Naive thymus-derived CD4-positive, alpha-beta T cell (primary cell): Measurements from ENCODE around the gene SPTBN4. TPM values are rescaled to one million over a fixed set of nuclear protein-coding genes. Genes with fewer than 3 reads are reported as not detected.

ENCODE experiments used
- ATAC-seq: fragments of 150-1000 bp; cut with Tn5 transposase; 2 replicates; pipeline ENCODE4 v1.10.0; 2021; ENCODE audit warnings: mild to moderate bottlenecking, moderate library complexity
- CTCF ChIA-PET: fragments of 350-600 bp; sonication (Branson Sonifier 250); formaldehyde crosslinking; loops from one replicate; lab custom pipeline; 2021; ENCODE audit warnings: antibody characterized with exemption; lab: Charles Lee
- POLR2A ChIA-PET: fragments of 350-600 bp; sonication (Branson Sonifier 250); formaldehyde crosslinking; loops from one replicate; lab custom pipeline; 2021; ENCODE audit warnings: antibody characterized with exemption, inconsistent platforms; lab: Charles Lee
- DNase-seq, 9 donors: peaks; one replicate each; pipeline versions ENCODE4 v3.0.0 to v3.0.0-alpha.2; 2020 to 2022; ENCODE audit warnings: mixed read lengths in 1 of 9
- H3K27ac ChIP-seq: one replicate; pipeline ENCODE4 v1.7.0; 2013; ENCODE audit warnings: mild to moderate bottlenecking, low read depth, low read length, moderate library complexity
- H3K27me3 ChIP-seq, 2 donors: one replicate each; pipeline ENCODE4 v1.7.0; 2013; ENCODE audit warnings: low read length in 2 of 2, mild to moderate bottlenecking in 2 of 2, moderate library complexity in 2 of 2; ENCODE audit not compliant: control insufficient read depth in 2 of 2, insufficient read depth in 2 of 2
- H3K36me3 ChIP-seq, 3 experiments: 1 replicate in 2 of 3; 2 replicates in 1 of 3; pipeline ENCODE4 v1.7.0; 2013; ENCODE audit warnings: low read length in 3 of 3, mild to moderate bottlenecking in 3 of 3, moderate library complexity in 1 of 3; ENCODE audit not compliant: insufficient read depth in 3 of 3, control insufficient read depth in 2 of 3
- H3K4me1 ChIP-seq, 2 donors: one replicate each; pipeline ENCODE4 v1.7.0; 2013; ENCODE audit warnings: low read length in 2 of 2, mild to moderate bottlenecking in 2 of 2, moderate library complexity in 1 of 2; ENCODE audit not compliant: control insufficient read depth in 2 of 2, insufficient read depth in 2 of 2
- H3K4me3 ChIP-seq: 2 replicates; pipeline ENCODE4 v1.7.0; 2013; ENCODE audit warnings: mild to moderate bottlenecking, low read length
- H3K9me3 ChIP-seq, 3 experiments: 1 replicate in 2 of 3; 2 replicates in 1 of 3; pipeline ENCODE4 v1.7.0; 2013; ENCODE audit warnings: low read length in 3 of 3; ENCODE audit not compliant: control insufficient read depth in 2 of 3
- H3K27ac Mint-ChIP-seq, 9 donors: one replicate each; pipeline ENCODE4 v1.8.0; 2020 to 2022; ENCODE audit warnings: mixed read lengths in 9 of 9, mild to moderate bottlenecking in 8 of 9, moderate library complexity in 5 of 9, inconsistent platforms in 2 of 9
- H3K27me3 Mint-ChIP-seq, 5 donors: one replicate each; pipeline ENCODE4 v1.8.0; 2021 to 2022; ENCODE audit warnings: mixed read lengths in 5 of 5, mild to moderate bottlenecking in 1 of 5
- H3K36me3 Mint-ChIP-seq, 5 donors: one replicate each; pipeline ENCODE4 v1.8.0; 2020 to 2022; ENCODE audit warnings: mixed read lengths in 5 of 5, mild to moderate bottlenecking in 3 of 5, inconsistent platforms in 1 of 5
- H3K4me1 Mint-ChIP-seq, 7 donors: one replicate each; pipeline ENCODE4 v1.8.0; 2020 to 2022; ENCODE audit warnings: mixed read lengths in 7 of 7, mild to moderate bottlenecking in 3 of 7, inconsistent platforms in 1 of 7
- H3K4me3 Mint-ChIP-seq, 10 donors: one replicate each; pipeline ENCODE4 v1.8.0; 2020 to 2022; ENCODE audit warnings: mild to moderate bottlenecking in 10 of 10, mixed read lengths in 10 of 10, moderate library complexity in 6 of 10, inconsistent platforms in 2 of 10
- H3K9me3 Mint-ChIP-seq, 11 donors: one replicate each; pipeline ENCODE4 v1.8.0; 2020 to 2022; ENCODE audit warnings: mixed read lengths in 11 of 11, mild to moderate bottlenecking in 4 of 11, inconsistent platforms in 1 of 11, moderate library complexity in 1 of 11
- intact Hi-C, 2 donors: fragments of 100-400 bp; cut with micrococcal nuclease; formaldehyde crosslinking; loops; one replicate each; pipeline ENCODE4 v1.15.1; 2023
- polyA plus RNA-seq, 2 donors: library from polyadenylated mRNA; unstranded; fragments of 300-500 nt; fragmentation: Illumina TruSeq; gene quantifications; one replicate each; pipeline ENCODE4 v1.2.3, GENCODE V29; 2021
- total RNA-seq, 6 experiments: library from RNA in 5 of 6; stranded (reverse) in 5 of 6; gene quantifications; 1 replicate in 5 of 6; 2 replicates in 1 of 6; pipeline ENCODE4 v1.2.3 and lab custom pipeline; 2021 to 2026

The SPTBN4 gene
- total and polyA plus RNA-seq, 7 experiments from 2014 or later, result 0.20 to 1.5 (median 0.66) TPM; not detected in 1

DNA sequence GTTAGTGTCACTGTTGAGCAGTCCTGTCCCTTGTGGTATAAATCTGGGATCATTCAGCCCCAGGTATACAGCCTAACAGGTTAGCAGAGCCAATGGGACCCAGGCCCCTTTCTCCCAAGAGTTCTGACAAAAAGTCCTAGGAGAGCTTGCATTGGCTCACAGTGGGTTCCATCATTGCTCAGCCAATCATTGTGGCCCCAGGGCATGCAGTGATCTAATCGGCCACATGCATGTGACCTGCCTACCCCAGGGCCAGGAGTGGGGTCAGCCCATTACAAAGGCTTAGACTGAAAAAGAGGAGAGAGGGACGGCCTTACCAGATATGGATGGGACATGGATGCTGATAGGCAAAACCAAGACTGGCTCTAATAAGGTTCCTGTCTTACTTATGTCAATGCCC, 41.1 kb downstream of the SPTBN4 start:
- Mint-ChIP-seq H3K4me1 (peaks cover 3 to 21% (median 10%) of the 10 kb centered on the region in 7 donors), H3K27me3 (peaks cover 17 to 47% (median 27%) of the 10 kb centered on the region in 5 donors), H3K4me3 (no peak overlapping the region), H3K36me3 (peaks cover 0 to 5% (median 0%) of the 10 kb centered on the region in 5 donors), H3K27ac (no peak overlapping the region), H3K9me3 (peaks cover 0 to 3% (median 0%) of the 10 kb centered on the region in 11 donors)
- DNase-seq, result no peak
- H3K27me3 ChIP-seq, result no peaks in the 10 kb centered on the region
- ATAC-seq, result no peak
- no peak overlapping the region for H3K27ac ChIP-seq
- no peaks in the 10 kb centered on the region for H3K36me3 ChIP-seq
- H3K4me3 ChIP-seq, result no peak overlapping the region
- intact Hi-C loops, result no loop called here
- POLR2A ChIA-PET, result no interaction called here
- H3K4me1 ChIP-seq, result no peaks in the 10 kb centered on the region
- CTCF ChIA-PET, result no interaction called here
- H3K9me3 ChIP-seq, result no peaks in the 10 kb centered on the region

DNA sequence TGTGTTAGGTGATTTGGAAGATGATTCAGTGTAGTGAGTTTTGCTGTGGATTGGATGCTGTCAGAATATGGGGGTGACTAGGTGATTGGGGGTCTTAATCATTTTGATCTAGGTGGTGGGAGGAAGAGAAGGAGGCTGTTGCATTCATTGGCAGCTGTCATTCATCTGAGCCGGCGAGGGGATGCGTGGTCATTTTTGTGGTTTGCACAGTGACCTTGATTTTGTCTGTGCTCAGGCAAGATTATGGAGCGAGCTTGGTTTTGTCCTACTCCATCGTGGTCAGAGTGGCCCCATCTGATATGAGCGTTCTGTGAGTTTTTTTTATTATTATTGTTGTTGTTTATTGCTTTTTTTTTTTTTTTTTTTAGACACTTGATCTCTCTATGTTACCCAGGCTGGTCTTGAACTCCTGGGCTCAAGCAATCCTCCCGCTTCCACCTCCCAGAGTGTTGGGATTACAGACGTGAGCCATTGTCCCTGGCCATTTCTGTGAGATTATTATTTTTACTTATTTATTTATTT, 42.0 kb downstream of the SPTBN4 start:
- Mint-ChIP-seq H3K4me1 (peaks cover 3 to 25% (median 13%) of the 10 kb centered on the region in 7 donors), H3K27me3 (peaks cover 20 to 48% (median 31%) of the 10 kb centered on the region in 5 donors), H3K36me3 (peaks cover 0 to 7% (median 0%) of the 10 kb centered on the region in 5 donors), H3K27ac (no peak overlapping the region), H3K9me3 (peaks cover 0 to 3% (median 0%) of the 10 kb centered on the region in 11 donors), H3K4me3 (no peak overlapping the region)
- H3K27me3 ChIP-seq, result no peaks in the 10 kb centered on the region
- no peak for ATAC-seq
- no peaks in the 10 kb centered on the region for H3K36me3 ChIP-seq
- H3K9me3 ChIP-seq, result no peaks in the 10 kb centered on the region
- CTCF ChIA-PET, result no interaction called here
- H3K4me1 ChIP-seq, result no peaks in the 10 kb centered on the region
- POLR2A ChIA-PET, result no interaction called here
- no peak overlapping the region for H3K27ac ChIP-seq
- H3K4me3 ChIP-seq, result no peak overlapping the region
- no peak for DNase-seq
- intact Hi-C loops, result no loop called here

- CTCF ChIA-PET, result no interaction called here
- Mint-ChIP-seq H3K27me3 (peaks cover 29 to 51% (median 41%) of the 10 kb centered on the region in 5 donors), H3K36me3 (peaks cover 0 to 16% (median 0%) of the 10 kb centered on the region in 5 donors), H3K4me3 (no peak overlapping the region), H3K27ac (no peak overlapping the region), H3K9me3 (peaks cover 0 to 2% (median 0%) of the 10 kb centered on the region in 11 donors), H3K4me1 (peaks cover 3 to 15% (median 13%) of the 10 kb centered on the region in 7 donors)
- Histone ChIP-seq H3K27me3 (no peaks in the 10 kb centered on the region), H3K4me3 (no peak overlapping the region), H3K27ac (no peak overlapping the region), H3K9me3 (no peaks in the 10 kb centered on the region), H3K36me3 (no peaks in the 10 kb centered on the region), H3K4me1 (no peaks in the 10 kb centered on the region)
- no peak for ATAC-seq
- POLR2A ChIA-PET, result no interaction called here
- intact Hi-C loops, result no loop called here
- DNase-seq, result no peak
Observed at GRCh38 chr19:40510526-40511115, 43.8 kb downstream of the SPTBN4 start.

DNA sequence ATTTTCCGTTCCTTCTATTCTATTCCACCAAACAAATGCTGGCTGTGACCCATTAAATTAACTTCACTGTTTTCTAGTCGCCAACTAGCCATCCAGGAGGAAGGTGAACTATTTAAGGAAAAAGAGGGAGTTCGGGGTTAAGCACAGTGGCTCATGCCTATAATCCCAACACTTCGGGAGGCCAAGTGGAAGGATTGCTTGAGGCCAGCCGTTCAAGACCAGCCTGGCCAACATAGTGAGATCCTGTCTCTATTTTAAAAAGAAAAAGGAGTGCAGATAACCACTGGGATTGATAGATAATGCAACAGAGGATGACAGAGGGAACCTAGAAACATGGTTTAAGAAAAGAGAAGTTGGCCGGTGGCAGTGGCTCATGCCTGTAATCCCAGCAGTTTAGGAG, 44.7 kb downstream of the SPTBN4 start:
- CTCF ChIA-PET, result no interaction called here
- intact Hi-C loops, result no loop called here
- POLR2A ChIA-PET, result no interaction called here
- Mint-ChIP-seq H3K4me3 (peak overlapping the region in 1 of 10 donors; percentile 23), H3K4me1 (peaks cover 3 to 15% (median 13%) of the 10 kb centered on the region in 7 donors), H3K27ac (no peak overlapping the region), H3K9me3 (peaks cover 0 to 2% (median 0%) of the 10 kb centered on the region in 11 donors), H3K36me3 (peaks cover 0 to 16% (median 0%) of the 10 kb centered on the region in 5 donors), H3K27me3 (peaks cover 29 to 48% (median 41%) of the 10 kb centered on the region in 5 donors)
- ATAC-seq, result no peak
- Histone ChIP-seq H3K36me3 (no peaks in the 10 kb centered on the region), H3K27ac (no peak overlapping the region), H3K9me3 (no peaks in the 10 kb centered on the region), H3K4me3 (no peak overlapping the region), H3K27me3 (no peaks in the 10 kb centered on the region), H3K4me1 (no peaks in the 10 kb centered on the region)
- DNase-seq, result no peak

- Histone ChIP-seq H3K36me3 (no peaks in the 10 kb centered on the region), H3K9me3 (no peaks in the 10 kb centered on the region), H3K4me3 (no peak overlapping the region), H3K27me3 (no peaks in the 10 kb centered on the region), H3K27ac (no peak overlapping the region), H3K4me1 (no peaks in the 10 kb centered on the region)
- Mint-ChIP-seq H3K27me3 (peaks cover 29 to 52% (median 46%) of the 10 kb centered on the region in 5 donors), H3K36me3 (peaks cover 0 to 16% (median 0%) of the 10 kb centered on the region in 5 donors), H3K9me3 (peaks cover 0 to 2% (median 0%) of the 10 kb centered on the region in 11 donors), H3K27ac (no peak overlapping the region), H3K4me1 (peaks cover 3 to 15% (median 13%) of the 10 kb centered on the region in 7 donors), H3K4me3 (peak overlapping the region; percentile 15 to 73 (median 42))
- DNase-seq (no peak), ATAC-seq (no peak)
- ChIA-PET POLR2A (no interaction called here), CTCF (no interaction called here)
- intact Hi-C loops, result no loop called here
Observed at GRCh38 chr19:40512110-40512472, 45.3 kb downstream of the SPTBN4 start.

DNA sequence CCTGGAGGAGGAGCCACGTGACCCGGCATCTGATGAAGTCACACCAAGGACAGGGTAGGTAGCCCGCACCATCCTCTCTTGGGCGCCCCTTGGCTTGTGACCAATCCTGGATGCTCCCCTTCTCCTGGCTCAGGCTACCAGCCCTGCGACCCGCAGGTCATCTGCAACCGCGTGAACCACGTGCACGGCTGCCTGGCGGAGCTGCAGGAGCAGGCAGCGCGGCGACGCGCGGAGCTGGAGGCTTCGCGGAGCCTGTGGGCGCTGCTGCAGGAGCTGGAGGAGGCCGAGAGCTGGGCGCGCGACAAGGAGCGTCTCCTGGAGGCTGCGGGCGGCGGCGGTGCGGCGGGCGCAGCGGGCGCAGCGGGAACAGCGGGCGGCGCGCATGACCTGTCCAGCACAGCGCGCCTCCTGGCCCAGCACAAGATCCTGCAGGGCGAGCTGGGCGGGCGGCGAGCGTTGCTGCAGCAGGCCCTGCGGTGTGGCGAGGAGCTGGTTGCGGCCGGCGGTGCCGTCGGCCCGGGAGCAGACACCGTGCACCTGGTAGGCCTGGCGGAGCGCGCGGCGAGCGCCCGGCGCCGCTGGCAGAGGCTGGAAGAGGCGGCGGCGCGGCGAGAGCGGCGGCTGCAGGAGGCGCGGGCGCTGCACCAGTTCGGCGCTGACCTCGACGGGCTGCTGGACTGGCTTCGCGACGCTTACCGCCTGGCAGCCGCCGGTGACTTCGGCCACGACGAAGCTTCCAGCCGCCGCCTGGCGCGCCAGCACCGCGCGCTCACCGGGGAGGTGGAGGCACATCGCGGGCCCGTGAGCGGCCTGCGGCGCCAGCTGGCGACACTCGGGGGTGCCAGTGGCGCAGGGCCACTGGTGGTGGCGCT, 45.9 kb downstream of the SPTBN4 start:
- peak overlapping the region in 8 of 10 donors; percentile 15 to 73 (median 44) for H3K4me3 Mint-ChIP-seq

More for the DNA sequence above, 45.9 kb downstream of the SPTBN4 start:
- peak; percentile 18 for ATAC-seq
- Histone ChIP-seq H3K4me3 (no peak overlapping the region), H3K36me3 (no peaks in the 10 kb centered on the region), H3K4me1 (no peaks in the 10 kb centered on the region), H3K27me3 (no peaks in the 10 kb centered on the region), H3K9me3 (no peaks in the 10 kb centered on the region), H3K27ac (no peak overlapping the region)
- H3K27ac Mint-ChIP-seq, result no peak overlapping the region
- peaks cover 0 to 16% (median 0%) of the 10 kb centered on the region in 5 donors for H3K36me3 Mint-ChIP-seq
- intact Hi-C loops, result no loop called here
- DNase-seq, result no peak
- H3K9me3 Mint-ChIP-seq, result peaks cover 0 to 2% (median 0%) of the 10 kb centered on the region in 11 donors
- peaks cover 29 to 53% (median 51%) of the 10 kb centered on the region in 5 donors for H3K27me3 Mint-ChIP-seq
- ChIA-PET POLR2A (no interaction called here), CTCF (no interaction called here)
- peaks cover 3 to 15% (median 13%) of the 10 kb centered on the region in 7 donors for H3K4me1 Mint-ChIP-seq
